Measurements from ENCODE around the gene ING3.

The ING3 gene

GRCh38 chr7:120959929-120960484, 9.4 kb downstream of the ING3 start:
- Histone ChIP-seq H2AFZ (ENCODE audit: low read depth, low read length) (no peak overlapping the region), H3K9ac (ENCODE audit: low read length) (no peak overlapping the region), H3K9me3 (ENCODE audit: insufficient read depth, low read length) (no peaks in the 10 kb centered on the region), H3K36me3 (replicated peaks; ENCODE audit: low read depth, low read length) (peaks cover 16% of the 10 kb centered on the region), H3K27ac (ENCODE audit: low read length) (no peak overlapping the region), H3K27me3 (ENCODE audit: low read depth, low read length) (no peaks in the 10 kb centered on the region), H3K4me1 (ENCODE audit: low read length) (no peaks in the 10 kb centered on the region), H4K20me1 (ENCODE audit: insufficient read depth, low read length) (no peaks in the 10 kb centered on the region), H3K4me3 (ENCODE audit: low read length) (no peak overlapping the region), H3K4me2 (ENCODE audit: low read length) (no peak overlapping the region), H3K79me2 (ENCODE audit: low read length) (no peaks in the 10 kb centered on the region)
- no peak for TF ChIP-seq CTCF (IDR thresholded peaks at IDR 0.05; ENCODE audit: low read depth, low read length)
- TF ChIP-seq EZH2phosphoT487 (IDR thresholded peaks at IDR 0.05; ENCODE audit: low read depth): no peak

- Histone ChIP-seq H3K36me3 (replicated peaks; ENCODE audit: low read depth, low read length) (peaks cover 13% of the 10 kb centered on the region), H3K4me1 (ENCODE audit: low read length) (no peaks in the 10 kb centered on the region), H2AFZ (ENCODE audit: low read depth, low read length) (no peak overlapping the region), H3K4me2 (ENCODE audit: low read length) (no peak overlapping the region), H3K79me2 (ENCODE audit: low read length) (no peaks in the 10 kb centered on the region), H3K27ac (ENCODE audit: low read length) (no peak overlapping the region), H4K20me1 (ENCODE audit: insufficient read depth, low read length) (no peaks in the 10 kb centered on the region), H3K4me3 (ENCODE audit: low read length) (no peak overlapping the region), H3K27me3 (ENCODE audit: low read depth, low read length) (no peaks in the 10 kb centered on the region), H3K9me3 (ENCODE audit: insufficient read depth, low read length) (no peaks in the 10 kb centered on the region), H3K9ac (ENCODE audit: low read length) (no peak overlapping the region)
- TF ChIP-seq CTCF (IDR thresholded peaks at IDR 0.05; ENCODE audit: low read depth, low read length): no peak
Observed at GRCh38 chr7:120960714-120961113, 10.1 kb downstream of the ING3 start.

- Histone ChIP-seq H3K27ac (ENCODE audit: low read length) (no peak overlapping the region), H2AFZ (ENCODE audit: low read depth, low read length) (no peak overlapping the region), H3K4me3 (ENCODE audit: low read length) (no peak overlapping the region), H3K79me2 (ENCODE audit: low read length) (no peaks in the 10 kb centered on the region), H3K9me3 (ENCODE audit: insufficient read depth, low read length) (no peaks in the 10 kb centered on the region), H4K20me1 (ENCODE audit: insufficient read depth, low read length) (no peaks in the 10 kb centered on the region), H3K27me3 (ENCODE audit: low read depth, low read length) (no peaks in the 10 kb centered on the region), H3K4me1 (ENCODE audit: low read length) (no peaks in the 10 kb centered on the region), H3K4me2 (ENCODE audit: low read length) (no peak overlapping the region), H3K36me3 (replicated peaks; ENCODE audit: low read depth, low read length) (peaks cover 15% of the 10 kb centered on the region), H3K9ac (ENCODE audit: low read length) (no peak overlapping the region)
- no peak for TF ChIP-seq CTCF (IDR thresholded peaks at IDR 0.05; ENCODE audit: low read depth, low read length)
- TF ChIP-seq EZH2phosphoT487 (IDR thresholded peaks at IDR 0.05; ENCODE audit: low read depth): no peak
Observed at GRCh38 chr7:120961638-120962173, 11.1 kb downstream of the ING3 start.

- Histone ChIP-seq H3K27ac (ENCODE audit: low read length) (no peak overlapping the region), H3K9me3 (ENCODE audit: insufficient read depth, low read length) (no peaks in the 10 kb centered on the region), H3K27me3 (ENCODE audit: low read depth, low read length) (no peaks in the 10 kb centered on the region), H3K9ac (ENCODE audit: low read length) (no peak overlapping the region), H3K79me2 (ENCODE audit: low read length) (no peaks in the 10 kb centered on the region), H2AFZ (ENCODE audit: low read depth, low read length) (no peak overlapping the region), H3K4me3 (ENCODE audit: low read length) (no peak overlapping the region), H3K4me1 (ENCODE audit: low read length) (no peaks in the 10 kb centered on the region), H4K20me1 (ENCODE audit: insufficient read depth, low read length) (no peaks in the 10 kb centered on the region), H3K36me3 (replicated peaks; ENCODE audit: low read depth, low read length) (peaks cover 20% of the 10 kb centered on the region), H3K4me2 (ENCODE audit: low read length) (no peak overlapping the region)
- no peak for TF ChIP-seq EZH2phosphoT487 (IDR thresholded peaks at IDR 0.05; ENCODE audit: low read depth)
- no peak for TF ChIP-seq CTCF (IDR thresholded peaks at IDR 0.05; ENCODE audit: low read depth, low read length)
Observed at GRCh38 chr7:120964088-120964487, 13.5 kb downstream of the ING3 start.

Data from OCI-LY3 (cell line).